PC-9 (cell line): ENCODE results near the gene HDGFL3. TPM values are rescaled to one million over a fixed set of nuclear protein-coding genes. Genes with fewer than 3 reads are reported as not detected.

Experiments
- BruUV-seq: library from RNA; stranded (reverse); fragments of 400-500 nt; replicated peaks from 2 replicates; lab custom pipeline; 2021; lab: Mats Ljungman, UMichigan
- CTCF ChIA-PET: fragments of 300-600 bp; sonication (Branson Sonifier 250); formaldehyde crosslinking; loops from one replicate; lab custom pipeline; 2022; ENCODE audit warnings: antibody characterized with exemption; lab: Charles Lee
- POLR2A ChIA-PET: fragments of 300-600 bp; sonication (Branson Sonifier 250); formaldehyde crosslinking; loops from one replicate; lab custom pipeline; 2022; ENCODE audit warnings: antibody characterized with exemption; ENCODE audit not compliant: unreplicated experiment; lab: Charles Lee
- DNase-seq, 2 experiments: peaks; one replicate each; pipeline versions ENCODE4 v3.0.0 to v3.0.0-alpha.2; 2015 to 2022; ENCODE audit warnings: mixed read lengths in 1 of 2
- H2AFZ ChIP-seq: fragments of 200-600 bp; sonication (generic); 2 replicates; pipeline ENCODE4 v1.8.1; 2017; ENCODE audit warnings: antibody characterized with exemption
- H3F3A ChIP-seq: fragments of 200-600 bp; sonication (generic); 2 replicates; pipeline ENCODE4 v1.8.1; 2017; ENCODE audit warnings: antibody characterized with exemption, mild to moderate bottlenecking, low read depth; ENCODE audit not compliant: insufficient read depth
- H3K27ac ChIP-seq: fragments of 200-600 bp; sonication (generic); 2 replicates; pipeline ENCODE4 v1.6.1; 2016; ENCODE audit warnings: mixed run types
- H3K27me3 ChIP-seq: fragments of 200-600 bp; sonication (generic); 2 replicates; pipeline ENCODE4 v1.6.1; 2016; ENCODE audit warnings: low read depth, mixed run types; ENCODE audit not compliant: insufficient read depth
- H3K36me3 ChIP-seq: fragments of 200-600 bp; sonication (generic); 2 replicates; pipeline ENCODE4 v1.6.1; 2016; ENCODE audit warnings: low read depth, mixed run types
- H3K4me1 ChIP-seq: fragments of 200-600 bp; sonication (generic); replicated peaks from 2 replicates; pipeline ENCODE4 v1.6.1; 2016; ENCODE audit warnings: mixed run types; ENCODE audit not compliant: insufficient read depth
- H3K4me2 ChIP-seq: fragments of 200-600 bp; sonication (generic); 2 replicates; pipeline ENCODE4 v1.6.1; 2017; ENCODE audit warnings: mixed run types
- H3K4me3 ChIP-seq: fragments of 200-600 bp; sonication (generic); 2 replicates; pipeline ENCODE4 v1.6.1; 2016; ENCODE audit warnings: mixed run types
- H3K79me2 ChIP-seq: fragments of 200-600 bp; sonication (generic); 2 replicates; pipeline ENCODE4 v1.6.1; 2017; ENCODE audit warnings: low read depth, mixed run types
- H3K9me2 ChIP-seq: fragments of 200-600 bp; sonication (generic); 2 replicates; pipeline ENCODE4 v1.8.1; 2017; ENCODE audit warnings: mild to moderate bottlenecking; ENCODE audit not compliant: insufficient read depth
- H3K9me3 ChIP-seq: fragments of 200-600 bp; sonication (generic); 2 replicates; pipeline ENCODE4 v1.8.1; 2016; ENCODE audit warnings: low read depth; ENCODE audit not compliant: insufficient read depth
- H4K20me1 ChIP-seq: fragments of 200-600 bp; sonication (generic); 2 replicates; pipeline ENCODE4 v1.8.1; 2017; ENCODE audit not compliant: insufficient read depth
- EZH2 ChIP-seq: fragments of 200-600 bp; sonication (generic); IDR thresholded peaks from 2 replicates; pipeline ENCODE4 v1.8.0; 2017; ENCODE audit warnings: antibody characterized with exemption, low read depth
- intact Hi-C: fragments of 100-400 bp; cut with micrococcal nuclease; formaldehyde crosslinking; loops from one replicate; pipeline ENCODE4 v1.10.0; 2022; ENCODE audit not compliant: unreplicated experiment
- total RNA-seq: library from RNA; stranded (reverse); gene quantifications from 2 replicates; pipeline ENCODE4 v1.2.3, GENCODE V29; 2021
- TF ChIP-seq, protein P1 (sequence below): fragments of 200-600 bp; sonication (generic); conservative IDR thresholded peaks from 2 replicates; pipeline ENCODE4 v1.6.1; 2017; ENCODE audit warnings: mixed run types, antibody characterized with exemption, mild to moderate bottlenecking, moderate library complexity

Gene HDGFL3
- total RNA-seq, 1 experiment from 2014 or later = 10.1 TPM

DNA sequence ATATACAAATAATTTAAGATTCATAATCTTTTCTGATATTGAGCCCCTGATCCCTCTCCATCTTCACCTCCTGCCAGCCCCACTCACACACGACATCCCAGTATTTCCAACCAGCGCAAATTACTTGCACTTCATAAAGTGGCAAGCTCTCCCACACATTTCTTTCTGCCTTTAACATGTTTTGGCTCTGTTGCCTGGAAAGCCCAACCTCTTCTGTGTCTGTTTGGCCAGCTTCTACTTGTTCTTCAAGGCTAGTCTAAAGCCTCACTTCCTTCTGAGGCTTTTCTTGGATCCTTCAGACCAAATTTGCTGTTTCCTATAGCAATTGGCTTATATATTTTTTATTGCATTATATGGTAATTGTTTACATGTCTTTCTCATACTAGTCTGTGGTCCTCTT lies 105.3 kb downstream of the HDGFL3 start:
- no peaks in the 10 kb centered on the region for H3K79me2 ChIP-seq
- no peaks in the 10 kb centered on the region for H3K9me2 ChIP-seq
- H3K4me1 ChIP-seq = no peaks in the 10 kb centered on the region
- intact Hi-C loops = no loop called here
- POLR2A ChIA-PET = no interaction called here
- no peak overlapping the region for H2AFZ ChIP-seq
- no peak overlapping the region for H3K4me2 ChIP-seq
- CTCF ChIA-PET = no interaction called here
- no TSS peak for BruUV-seq
- DNase-seq = no peak
- TF ChIP-seq, protein P1, sequence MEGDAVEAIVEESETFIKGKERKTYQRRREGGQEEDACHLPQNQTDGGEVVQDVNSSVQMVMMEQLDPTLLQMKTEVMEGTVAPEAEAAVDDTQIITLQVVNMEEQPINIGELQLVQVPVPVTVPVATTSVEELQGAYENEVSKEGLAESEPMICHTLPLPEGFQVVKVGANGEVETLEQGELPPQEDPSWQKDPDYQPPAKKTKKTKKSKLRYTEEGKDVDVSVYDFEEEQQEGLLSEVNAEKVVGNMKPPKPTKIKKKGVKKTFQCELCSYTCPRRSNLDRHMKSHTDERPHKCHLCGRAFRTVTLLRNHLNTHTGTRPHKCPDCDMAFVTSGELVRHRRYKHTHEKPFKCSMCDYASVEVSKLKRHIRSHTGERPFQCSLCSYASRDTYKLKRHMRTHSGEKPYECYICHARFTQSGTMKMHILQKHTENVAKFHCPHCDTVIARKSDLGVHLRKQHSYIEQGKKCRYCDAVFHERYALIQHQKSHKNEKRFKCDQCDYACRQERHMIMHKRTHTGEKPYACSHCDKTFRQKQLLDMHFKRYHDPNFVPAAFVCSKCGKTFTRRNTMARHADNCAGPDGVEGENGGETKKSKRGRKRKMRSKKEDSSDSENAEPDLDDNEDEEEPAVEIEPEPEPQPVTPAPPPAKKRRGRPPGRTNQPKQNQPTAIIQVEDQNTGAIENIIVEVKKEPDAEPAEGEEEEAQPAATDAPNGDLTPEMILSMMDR = no peak
- no peak for TF ChIP-seq EZH2
- H3K27me3 ChIP-seq = peaks cover 6% of the 10 kb centered on the region; the same call in 1 of the 2 replicates
- no peaks in the 10 kb centered on the region for H3F3A ChIP-seq
- H3K9me3 ChIP-seq = no peaks in the 10 kb centered on the region
- no peaks in the 10 kb centered on the region for H4K20me1 ChIP-seq
- H3K4me3 ChIP-seq = no peak overlapping the region
- H3K27ac ChIP-seq = no peak overlapping the region
- H3K36me3 ChIP-seq = no peaks in the 10 kb centered on the region

DNA sequence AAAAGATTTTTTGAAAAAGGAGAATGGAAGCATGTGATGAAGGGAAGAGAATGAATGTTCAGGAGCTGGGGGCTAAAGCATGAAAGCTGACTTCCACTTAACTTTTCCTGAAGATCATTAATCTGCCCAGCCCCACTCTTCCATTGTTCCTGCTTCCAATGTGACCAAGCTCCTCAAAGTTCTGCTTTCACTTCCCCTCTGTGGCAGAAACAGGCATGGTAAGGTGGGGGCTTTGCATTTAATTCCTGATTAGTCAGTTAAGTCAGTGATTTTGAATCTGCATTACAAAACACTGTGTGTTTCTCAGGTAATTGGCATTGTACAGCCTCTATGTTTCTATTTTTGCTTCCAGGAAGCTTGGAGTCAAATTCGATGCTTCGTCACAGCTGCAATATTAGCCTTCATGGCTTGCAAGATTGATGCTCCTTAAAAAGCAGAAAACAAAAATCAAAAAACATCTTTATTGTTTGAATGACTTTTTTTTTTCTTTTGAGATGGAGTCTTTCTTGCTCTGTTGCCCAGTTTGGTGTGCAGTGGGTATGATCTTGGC lies 107.5 kb downstream of the HDGFL3 start:
- Histone ChIP-seq H3K79me2 (no peaks in the 10 kb centered on the region), H3K9me3 (no peaks in the 10 kb centered on the region), H3K4me1 (no peaks in the 10 kb centered on the region), H2AFZ (no peak overlapping the region), H4K20me1 (no peaks in the 10 kb centered on the region), H3K27me3 (peaks cover 6% of the 10 kb centered on the region; the same call in 1 of the 2 replicates), H3K27ac (no peak overlapping the region), H3K4me2 (no peak overlapping the region), H3K9me2 (no peaks in the 10 kb centered on the region), H3K36me3 (no peaks in the 10 kb centered on the region), H3K4me3 (no peak overlapping the region), H3F3A (no peaks in the 10 kb centered on the region)
- CTCF ChIA-PET = no interaction called here
- no peak for DNase-seq
- TF ChIP-seq, protein P1 = no peak
- no peak for TF ChIP-seq EZH2
- intact Hi-C loops = no loop called here
- no TSS peak for BruUV-seq
- POLR2A ChIA-PET = interaction anchor here (0.6 kb wide), 1 partner anchor 66 kb away, joined by 5 read pairs; no protein-coding TSS in a partner anchor

- Histone ChIP-seq H3K27ac (no peak overlapping the region), H3K79me2 (no peaks in the 10 kb centered on the region), H3K9me3 (no peaks in the 10 kb centered on the region), H3K4me3 (no peak overlapping the region), H4K20me1 (no peaks in the 10 kb centered on the region), H2AFZ (no peak overlapping the region), H3F3A (no peaks in the 10 kb centered on the region), H3K9me2 (no peaks in the 10 kb centered on the region), H3K4me1 (no peaks in the 10 kb centered on the region), H3K4me2 (no peak overlapping the region), H3K27me3 (peaks cover 6% of the 10 kb centered on the region; the same call in 1 of the 2 replicates), H3K36me3 (no peaks in the 10 kb centered on the region)
- no TSS peak for BruUV-seq
- POLR2A ChIA-PET = no interaction called here
- intact Hi-C loops = no loop called here
- DNase-seq = no peak
- CTCF ChIA-PET = no interaction called here
- TF ChIP-seq EZH2 = no peak
- TF ChIP-seq, protein P1 = no peak
Observed at GRCh38 chr15:83099290-83099689, 108.3 kb downstream of the HDGFL3 start.
